GM10847 (cell line): ENCODE measurements around the gene KCNH5.

ENCODE experiments used
- POLR2A ChIP-seq: IDR thresholded peaks from 2 replicates; pipeline ENCODE4 v1.6.1; 2011; ENCODE audit not compliant: insufficient read length; ENCODE audit errors: extremely low read depth

KCNH5 gene

GRCh38 chr14:62807636-62808035, 237.6 kb downstream of the KCNH5 start:
- TF ChIP-seq POLR2A = no peak

DNA sequence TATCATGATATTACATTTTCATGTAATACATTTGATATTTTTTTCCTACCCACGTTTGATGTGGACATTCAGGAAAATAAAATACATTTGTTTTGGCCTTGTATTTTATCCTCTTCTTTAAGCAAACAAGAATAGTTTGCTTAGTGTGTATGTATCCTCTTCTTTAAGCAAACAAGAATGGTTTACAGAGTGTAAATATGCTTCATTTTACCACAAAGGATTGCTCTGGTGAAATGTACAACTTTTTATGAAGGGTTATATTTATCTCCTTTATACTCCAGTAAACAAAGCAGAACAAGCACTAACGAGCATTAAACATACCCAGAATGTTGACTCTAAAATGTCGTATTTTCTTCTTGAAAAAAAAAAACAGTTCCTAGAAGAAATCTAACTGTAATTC, 244.7 kb downstream of the KCNH5 start:
- TF ChIP-seq POLR2A = no peak

GRCh38 chr14:62796431-62796830, 248.8 kb downstream of the KCNH5 start:
- no peak for TF ChIP-seq POLR2A

GRCh38 chr14:62792578-62792977, 252.7 kb downstream of the KCNH5 start:
- TF ChIP-seq POLR2A = no peak

DNA sequence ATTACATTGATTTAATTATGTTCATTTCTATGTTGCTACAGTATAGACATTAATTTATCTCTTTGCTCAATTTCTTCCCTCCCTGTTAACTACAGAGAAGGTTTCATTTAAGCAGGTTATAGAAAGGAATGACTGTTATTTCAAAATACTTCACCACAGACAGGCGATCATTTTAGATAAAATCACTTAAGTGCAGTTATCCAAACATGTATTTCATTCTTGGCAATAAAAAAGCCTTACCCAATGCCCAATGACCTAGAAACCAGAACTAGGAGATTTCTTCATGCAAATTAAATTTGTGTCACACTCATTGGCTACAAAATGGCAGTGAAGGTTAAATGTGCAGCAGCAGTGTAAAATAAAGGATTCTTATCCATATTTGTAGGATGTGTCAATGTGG, 266.4 kb downstream of the KCNH5 start:
- TF ChIP-seq POLR2A = no peak

- TF ChIP-seq POLR2A = no peak
These were observed 266.9 kb downstream of the KCNH5 start for GRCh38 chr14:62778310-62778709.

- TF ChIP-seq POLR2A = no peak
These were observed 267.7 kb downstream of the KCNH5 start for GRCh38 chr14:62777510-62777909.

- no peak for TF ChIP-seq POLR2A
These were observed 269.0 kb downstream of the KCNH5 start for GRCh38 chr14:62776300-62776699.

DNA sequence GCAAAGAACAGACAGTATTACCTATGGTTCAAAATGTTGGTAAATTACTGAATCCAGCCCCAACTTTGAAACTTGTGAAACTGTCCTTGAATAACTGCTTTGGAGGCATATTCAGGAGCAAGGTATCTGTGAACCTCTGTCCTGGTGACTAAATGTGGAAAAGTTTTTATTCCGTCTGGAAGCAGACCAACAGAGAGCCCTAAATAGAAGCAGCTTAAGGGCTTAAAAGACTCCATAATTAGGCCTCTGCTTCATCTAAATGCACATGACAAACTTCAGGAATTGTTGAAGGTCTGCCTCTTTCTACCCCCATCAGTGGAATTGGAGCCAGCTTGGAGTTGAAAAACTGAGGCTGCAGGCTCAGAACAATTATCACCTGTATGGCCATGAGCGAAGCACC, 276.5 kb downstream of the KCNH5 start:
- TF ChIP-seq POLR2A = no peak

GRCh38 chr14:62763951-62764350, 281.3 kb downstream of the KCNH5 start:
- no peak for TF ChIP-seq POLR2A

GRCh38 chr14:62759796-62760195, 285.5 kb downstream of the KCNH5 start:
- TF ChIP-seq POLR2A = no peak

- TF ChIP-seq POLR2A = no peak
These were observed 299.8 kb downstream of the KCNH5 start for GRCh38 chr14:62745496-62745895.

DNA sequence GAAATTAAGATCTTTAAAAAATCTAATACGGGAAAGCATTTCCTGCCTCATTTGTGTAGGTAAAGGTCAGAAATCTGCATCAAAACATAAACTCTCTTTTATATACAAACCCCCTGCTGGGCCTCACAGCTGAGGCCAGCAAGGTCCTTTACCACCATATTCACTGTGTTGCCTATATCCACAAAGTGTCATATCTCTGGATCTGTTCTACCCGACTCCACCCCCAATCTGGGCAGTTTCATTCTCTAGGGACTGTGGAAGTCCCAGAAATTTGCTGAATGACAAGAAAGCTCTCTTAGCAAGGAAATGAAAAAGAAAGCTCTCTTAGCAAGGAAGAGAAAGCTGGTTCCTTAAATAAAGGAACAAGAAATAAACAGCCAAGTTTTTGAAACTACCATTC, 301.7 kb downstream of the KCNH5 start:
- TF ChIP-seq POLR2A = no peak

DNA sequence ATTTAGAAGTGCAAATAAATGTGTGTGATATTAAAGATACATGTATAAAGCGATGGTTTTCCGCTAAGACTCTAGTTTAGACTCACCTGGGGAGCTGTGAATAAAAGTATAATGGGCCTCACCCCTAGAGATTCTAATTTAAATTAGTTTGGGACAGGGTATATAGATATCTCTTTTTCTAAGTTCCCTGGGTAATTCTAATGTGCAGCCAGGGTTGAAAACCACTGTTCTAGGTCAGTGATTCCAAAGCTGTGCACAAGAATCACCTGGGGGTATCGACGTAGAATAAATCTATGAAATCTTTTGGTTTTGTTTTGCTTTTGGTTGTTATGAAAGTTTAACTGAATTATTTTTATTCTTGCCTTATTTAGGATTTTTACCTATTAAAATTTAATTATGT, 302.1 kb downstream of the KCNH5 start:
- no peak for TF ChIP-seq POLR2A

GRCh38 chr14:62739647-62740046, 305.6 kb downstream of the KCNH5 start:
- TF ChIP-seq POLR2A = no peak

GRCh38 chr14:62736048-62737043, 308.9 kb downstream of the KCNH5 start:
- TF ChIP-seq POLR2A = no peak

- TF ChIP-seq POLR2A = no peak
These were observed 310.4 kb downstream of the KCNH5 start for GRCh38 chr14:62734831-62735230.
